Measurements from ENCODE around the gene TPO. TPM values are rescaled to one million over a fixed set of nuclear protein-coding genes. Genes with fewer than 3 reads are reported as not detected.
"Not testable (repeated sequence)": the region's sequence is repeated elsewhere in the genome, so short reads cannot be mapped to it uniquely, and the experiment has no call there.

Gene TPO
- total RNA-seq, 4 donors from 2014 or later: 7.2 to 32.6 (median 16.6) TPM

DNA sequence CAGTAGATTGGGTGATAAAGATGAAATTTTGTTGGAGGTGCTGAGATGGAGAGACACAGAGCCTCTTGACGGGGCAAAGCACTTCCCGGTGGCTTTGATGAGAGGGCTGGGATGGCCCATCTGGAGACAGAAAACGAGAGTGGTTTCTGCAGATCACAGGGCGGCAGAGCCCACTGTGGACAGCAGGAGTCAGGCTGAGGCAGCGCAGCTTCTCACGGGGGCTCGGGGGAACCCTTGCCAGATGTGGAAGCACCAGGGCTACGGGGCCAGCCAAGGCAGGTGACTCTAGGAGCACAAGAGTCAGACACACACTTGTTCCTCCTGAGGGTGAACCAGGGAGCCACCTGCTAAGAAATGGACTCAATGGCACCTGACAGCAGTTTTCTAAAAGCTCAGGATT, 78.5 kb downstream of the TPO start:
- H3K36me3 ChIP-seq: no peaks in the 10 kb centered on the region
- H3K4me1 ChIP-seq: no peaks in the 10 kb centered on the region
- no peak for DNase-seq (ENCODE audit: low spot score in 2 of 2)
- TF ChIP-seq EP300 (IDR thresholded peaks at IDR 0.05): no peak
- TF ChIP-seq, protein P1, sequence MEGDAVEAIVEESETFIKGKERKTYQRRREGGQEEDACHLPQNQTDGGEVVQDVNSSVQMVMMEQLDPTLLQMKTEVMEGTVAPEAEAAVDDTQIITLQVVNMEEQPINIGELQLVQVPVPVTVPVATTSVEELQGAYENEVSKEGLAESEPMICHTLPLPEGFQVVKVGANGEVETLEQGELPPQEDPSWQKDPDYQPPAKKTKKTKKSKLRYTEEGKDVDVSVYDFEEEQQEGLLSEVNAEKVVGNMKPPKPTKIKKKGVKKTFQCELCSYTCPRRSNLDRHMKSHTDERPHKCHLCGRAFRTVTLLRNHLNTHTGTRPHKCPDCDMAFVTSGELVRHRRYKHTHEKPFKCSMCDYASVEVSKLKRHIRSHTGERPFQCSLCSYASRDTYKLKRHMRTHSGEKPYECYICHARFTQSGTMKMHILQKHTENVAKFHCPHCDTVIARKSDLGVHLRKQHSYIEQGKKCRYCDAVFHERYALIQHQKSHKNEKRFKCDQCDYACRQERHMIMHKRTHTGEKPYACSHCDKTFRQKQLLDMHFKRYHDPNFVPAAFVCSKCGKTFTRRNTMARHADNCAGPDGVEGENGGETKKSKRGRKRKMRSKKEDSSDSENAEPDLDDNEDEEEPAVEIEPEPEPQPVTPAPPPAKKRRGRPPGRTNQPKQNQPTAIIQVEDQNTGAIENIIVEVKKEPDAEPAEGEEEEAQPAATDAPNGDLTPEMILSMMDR (IDR thresholded peaks at IDR 0.05): no peak
- no peak for TF ChIP-seq POLR2A (IDR thresholded peaks at IDR 0.05)
- H3K27me3 ChIP-seq: no peaks in the 10 kb centered on the region
- no peak overlapping the region for H3K27ac ChIP-seq
- H3K4me3 ChIP-seq: no peak overlapping the region
- H3K9me3 ChIP-seq: no peaks in the 10 kb centered on the region
- 76 to 83% methylated on average over 8 of the region's 8 CpGs for WGBS, 2 donors

DNA sequence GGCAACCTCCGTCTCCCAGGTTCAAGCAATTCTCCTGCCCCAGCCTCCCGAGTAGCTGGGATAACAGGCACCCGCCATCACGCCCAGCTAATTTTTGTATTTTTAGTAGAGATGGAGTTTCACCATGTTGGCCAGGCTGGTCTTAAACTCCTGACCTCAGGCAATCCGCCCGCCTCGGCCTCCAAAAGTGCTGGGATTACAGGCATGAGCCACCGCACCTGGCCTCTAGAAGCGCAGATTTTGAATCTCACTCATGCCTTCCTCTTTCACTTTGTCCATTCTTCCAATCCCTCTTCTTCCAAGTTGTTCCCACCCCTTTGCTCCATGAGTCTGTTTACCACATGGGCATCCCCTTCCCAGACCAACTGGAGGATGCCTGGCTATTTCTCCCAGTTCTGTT, 79.0 kb downstream of the TPO start:
- H3K9me3 ChIP-seq; H3K27ac ChIP-seq; H3K4me1 ChIP-seq; H3K36me3 ChIP-seq; DNase-seq (ENCODE audit: low spot score in 2 of 2); H3K27me3 ChIP-seq; H3K4me3 ChIP-seq: not testable (repeated sequence)
- 92 to 93% methylated on average over 9 of the region's 9 CpGs for WGBS, 2 donors

DNA sequence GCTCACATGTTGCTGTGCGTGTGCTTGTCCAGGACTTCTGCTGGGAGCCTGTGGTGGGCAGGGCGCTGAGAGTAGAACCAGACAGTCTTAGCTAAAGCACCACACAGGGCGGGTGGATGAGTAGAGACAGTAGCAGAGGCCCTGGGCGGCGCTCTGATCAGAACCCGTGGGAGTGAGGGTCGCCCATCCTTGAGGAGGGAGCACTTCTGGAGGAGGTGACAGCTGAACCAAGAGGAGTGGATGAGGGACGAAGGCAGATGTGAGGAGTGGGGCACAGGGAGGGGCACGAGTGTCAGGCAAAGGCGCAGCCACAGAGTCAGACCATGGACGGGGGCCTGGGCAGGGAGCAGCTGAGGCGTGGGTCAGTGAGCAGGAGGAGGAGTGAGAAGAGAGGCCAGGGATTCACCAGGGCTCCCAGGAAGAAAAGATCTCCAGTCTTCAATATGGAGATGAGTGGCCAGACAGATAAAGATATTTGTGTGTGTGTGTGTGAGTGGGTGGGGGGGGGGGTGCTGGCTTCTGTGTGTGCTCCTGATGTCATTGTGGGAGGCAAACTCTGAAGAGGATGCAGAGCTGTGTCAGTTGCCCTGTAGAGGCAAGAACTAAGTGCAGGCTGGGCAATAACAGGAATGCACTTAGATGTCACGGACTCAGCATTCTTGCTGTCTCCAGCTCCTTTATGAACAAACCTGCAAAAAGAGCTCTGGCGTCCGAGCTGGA, 79.6 kb downstream of the TPO start:
- TF ChIP-seq POLR2A (IDR thresholded peaks at IDR 0.05): no peak
- no peak overlapping the region for H3K27ac ChIP-seq

DNA sequence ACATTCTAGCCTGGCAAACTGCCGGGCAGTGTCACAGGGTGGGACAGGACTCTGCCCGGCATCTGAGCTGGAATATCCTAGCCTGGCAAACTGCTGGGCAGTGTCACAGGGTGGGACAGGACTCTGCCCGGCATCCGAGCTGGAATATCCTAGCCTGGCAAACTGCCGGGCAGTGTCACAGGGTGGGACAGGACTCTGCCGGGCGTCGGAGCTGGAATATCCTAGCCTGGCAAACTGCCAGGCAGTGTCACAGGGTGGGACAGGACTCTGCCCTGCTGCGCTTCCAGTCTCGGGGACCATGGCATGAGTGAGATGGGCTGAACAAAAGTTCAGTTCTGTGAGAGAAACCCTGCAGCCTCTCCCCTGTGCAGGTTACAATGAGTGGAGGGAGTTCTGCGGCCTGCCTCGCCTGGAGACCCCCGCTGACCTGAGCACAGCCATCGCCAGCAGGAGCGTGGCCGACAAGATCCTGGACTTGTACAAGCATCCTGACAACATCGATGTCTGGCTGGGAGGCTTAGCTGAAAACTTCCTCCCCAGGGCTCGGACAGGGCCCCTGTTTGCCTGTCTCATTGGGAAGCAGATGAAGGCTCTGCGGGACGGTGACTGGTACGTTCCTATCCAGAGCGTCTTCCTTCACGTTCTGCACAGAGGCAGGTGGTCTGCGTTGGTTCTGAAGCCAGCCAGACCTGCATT, 80.3 kb downstream of the TPO start:
- H3K27ac ChIP-seq: no peak overlapping the region
- H3K27me3 ChIP-seq: no peaks in the 10 kb centered on the region
- H3K36me3 ChIP-seq: no peaks in the 10 kb centered on the region
- H3K4me1 ChIP-seq: no peaks in the 10 kb centered on the region
- WGBS, 2 donors: 64 to 66% methylated on average over 22 to 24 of the region's 24 CpGs
- H3K4me3 ChIP-seq: no peak overlapping the region
- TF ChIP-seq EP300 (IDR thresholded peaks at IDR 0.05) (no peak), POLR2A (IDR thresholded peaks at IDR 0.05) (no peak)
- TF ChIP-seq, protein P1 (IDR thresholded peaks at IDR 0.05): no peak
- H3K9me3 ChIP-seq: no peaks in the 10 kb centered on the region
- DNase-seq (ENCODE audit: low spot score in 2 of 2): no peak

More for the DNA sequence above, 79.6 kb downstream of the TPO start:
- H3K4me1 ChIP-seq: no peaks in the 10 kb centered on the region
- no peaks in the 10 kb centered on the region for H3K36me3 ChIP-seq
- H3K9me3 ChIP-seq: no peaks in the 10 kb centered on the region
- DNase-seq (ENCODE audit: low spot score in 2 of 2): no peak
- no peaks in the 10 kb centered on the region for H3K27me3 ChIP-seq
- 75 to 76% methylated on average over 15 of the region's 15 CpGs for WGBS, 2 donors
- no peak overlapping the region for H3K4me3 ChIP-seq

DNA sequence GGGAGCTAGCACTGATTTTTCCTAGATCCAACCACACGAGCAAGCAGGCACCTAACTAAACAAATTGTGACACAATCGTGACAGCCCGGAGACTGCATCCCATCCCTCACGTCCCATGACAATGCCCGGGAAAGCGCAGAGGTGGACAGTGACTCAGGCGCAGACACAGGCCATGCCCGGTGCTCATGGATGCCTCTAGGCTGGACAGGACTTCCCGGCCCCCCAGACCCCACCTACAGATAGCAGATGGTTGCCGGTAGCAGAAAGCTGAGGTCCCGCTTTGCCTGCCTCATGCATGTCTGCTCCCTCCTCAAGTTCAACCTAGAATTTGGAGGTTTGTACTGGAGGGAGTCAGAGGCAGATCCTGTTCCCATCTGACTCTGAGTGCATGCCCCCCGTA, 81.0 kb downstream of the TPO start:
- Histone ChIP-seq H3K27ac (no peak overlapping the region), H3K9me3 (no peaks in the 10 kb centered on the region), H3K4me1 (no peaks in the 10 kb centered on the region), H3K27me3 (no peaks in the 10 kb centered on the region), H3K4me3 (no peak overlapping the region), H3K36me3 (no peaks in the 10 kb centered on the region)
- TF ChIP-seq EP300 (IDR thresholded peaks at IDR 0.05): no peak
- TF ChIP-seq, protein P1 (IDR thresholded peaks at IDR 0.05): no peak
- no peak for TF ChIP-seq POLR2A (IDR thresholded peaks at IDR 0.05)
- WGBS, 2 donors: 86 to 88% methylated on average over 12 of the region's 12 CpGs
- DNase-seq (ENCODE audit: low spot score in 2 of 2): no peak

DNA sequence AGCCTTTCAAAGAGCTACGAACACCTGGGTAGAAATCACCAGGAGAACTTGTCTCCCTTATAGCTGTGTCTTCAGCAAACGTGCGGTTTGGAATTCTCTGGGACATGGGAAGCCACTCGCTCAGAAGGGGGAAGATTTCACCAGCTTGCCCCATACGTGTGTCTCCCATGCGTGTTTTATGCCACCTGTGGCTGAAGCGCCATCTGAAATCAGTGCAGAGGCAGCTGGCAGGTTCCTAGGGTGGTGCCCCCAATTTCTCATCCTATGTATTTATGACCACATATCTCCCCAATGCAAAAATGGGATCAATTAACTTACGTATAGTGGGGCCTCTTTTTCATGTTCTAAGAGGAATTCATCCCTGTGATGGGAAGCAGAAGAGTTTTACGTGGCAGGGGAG, 81.6 kb downstream of the TPO start:
- no peaks in the 10 kb centered on the region for H3K9me3 ChIP-seq
- no peak overlapping the region for H3K4me3 ChIP-seq
- no peak for DNase-seq (ENCODE audit: low spot score in 2 of 2)
- no peaks in the 10 kb centered on the region for H3K36me3 ChIP-seq
- H3K4me1 ChIP-seq: no peaks in the 10 kb centered on the region
- no peak for TF ChIP-seq POLR2A (IDR thresholded peaks at IDR 0.05)
- TF ChIP-seq EP300 (IDR thresholded peaks at IDR 0.05): no peak
- TF ChIP-seq, protein P1 (IDR thresholded peaks at IDR 0.05): no peak
- no peak overlapping the region for H3K27ac ChIP-seq
- 89 to 90% methylated on average over 9 of the region's 9 CpGs for WGBS, 2 donors
- H3K27me3 ChIP-seq: no peaks in the 10 kb centered on the region
